Heart left ventricle (tissue), 16 donors: Measurements from ENCODE around the gene EPHB1. TPM values are rescaled to one million over a fixed set of nuclear protein-coding genes. Genes with fewer than 3 reads are reported as not detected.

ENCODE experiments used
- ATAC-seq, 4 donors: fragments of 200-7000 bp; cut with Tn5 transposase; one replicate each; pipeline ENCODE4 v1.9.1; 2020 to 2022; ENCODE audit warnings: moderate library complexity in 4 of 4, mild to moderate bottlenecking in 3 of 4, moderate number of reproducible peaks in 1 of 4
- DNase-seq, 5 donors: peaks; one replicate each; pipeline ENCODE4 v3.0.0-alpha.2; 2020
- H3K27ac ChIP-seq, 12 donors: fragments of 200-600 bp; sonication (generic) in 4 of 12; one replicate each; pipeline versions ENCODE4 v1.5.0 to v1.8.0; 2016 to 2022; ENCODE audit warnings: mild to moderate bottlenecking in 2 of 12
- H3K27me3 ChIP-seq, 9 donors: fragments of 200-600 bp; sonication (generic) in 2 of 9; one replicate each; pipeline versions ENCODE4 v1.5.1 to v1.8.0; 2016 to 2022; ENCODE audit warnings: mild to moderate bottlenecking in 3 of 9
- H3K36me3 ChIP-seq, 9 donors: fragments of 200-600 bp; sonication (generic) in 2 of 9; one replicate each; pipeline versions ENCODE4 v1.5.0 to v1.8.0; 2018 to 2022; ENCODE audit warnings: mild to moderate bottlenecking in 2 of 9
- H3K4me1 ChIP-seq, 12 donors: fragments of 200-600 bp; sonication (generic) in 4 of 12; one replicate each; pipeline versions ENCODE4 v1.5.0 to v1.8.0; 2016 to 2022; ENCODE audit warnings: mild to moderate bottlenecking in 3 of 12
- H3K4me3 ChIP-seq, 12 donors: fragments of 200-600 bp; sonication (generic) in 4 of 12; one replicate each; pipeline versions ENCODE4 v1.5.0 to v1.8.0; 2017 to 2022; ENCODE audit warnings: mild to moderate bottlenecking in 9 of 12, moderate library complexity in 4 of 12
- H3K9me3 ChIP-seq, 12 donors: fragments of 200-600 bp; sonication (generic) in 4 of 12; one replicate each; pipeline versions ENCODE4 v1.5.0 to v1.8.0; 2016 to 2022; ENCODE audit warnings: mild to moderate bottlenecking in 1 of 12
- CTCF ChIP-seq, 12 donors: fragments of 200-600 bp; sonication (generic) in 4 of 12; IDR thresholded peaks; one replicate each; pipeline versions ENCODE4 v1.5.0 to v1.8.0; 2018 to 2022; ENCODE audit warnings: antibody characterized with exemption in 12 of 12, mild to moderate bottlenecking in 5 of 12
- POLR2A ChIP-seq, 2 donors: fragments of 450-650 bp; IDR thresholded peaks; one replicate each; pipeline ENCODE4 v1.6.1; 2017; ENCODE audit warnings: antibody characterized with exemption in 2 of 2, mild to moderate bottlenecking in 2 of 2, moderate library complexity in 2 of 2
- WGBS, 4 donors: extraction: QIAGEN DNeasy Blood & Tissue Kit in 2 of 4; methylation state at CpG; one replicate each; pipeline versions ENCODE4 v1.1.5 to v1.1.7; 2013 to 2018; 5-methylcytosine and 5-hydroxymethylcytosine counted together
- intact Hi-C, 10 donors: fragments of 100-400 bp; cut with DNase I; formaldehyde crosslinking; loops; one replicate each; pipeline versions ENCODE4 v1.11.1 to v1.14.2; 2022
- polyA plus RNA-seq, 2 donors: library from polyadenylated mRNA; stranded (reverse); fragments of 200-250 nt; gene quantifications; one replicate each; pipeline ENCODE4 v1.2.3, GENCODE V29; 2013
- total RNA-seq, 9 donors: library from RNA; depleted of rRNA in 2 of 9; stranded (reverse); fragments of >200 nt in 2 of 9; fragmentation: NEBNext Ultra II Directional in 3 of 9; extraction: Animal tissue kit (Norgen Biotek cat#: 25700) in 3 of 9; gene quantifications; one replicate each; pipeline versions ENCODE4 v1.1.0 to v1.2.4, GENCODE V29; 2016 to 2023
- donor health status: ischemic (EF 13 %, LVEDD 7.1; RV severe dilation, severe dysfunction).
- donor health status: healthy with polysubstance abuse.
- donor health status: DM: no; HTN: yes; CAD: no.
- donor health status: DM: no; HTN: no; CAD: no.
- donor health status: ischemic (EF 25% LVEDD 6.9; RV normal size, moderate dysfunction).
- donor health status: ischemic (EF 25% LVEDD 5.7; RV mildly dilated, moderate dysfunction).
- donor health status: healthy.
- donor health status: DM: yes; HTN: yes; CAD: no.
- donor health status: ischemic (EF 35%, LVEDD 5.7; RV mildly dilated, moderate dysfunction).
- donor health status: nonischemic (EF 11% LVEDD 7.7; RV severe dilation, severe dysfunction).
- donor health status: DM: yes; HTN: yes; CAD: no.
- donor health status: PGD.
- donor health status: ischemic (EF 29% LVEDD 5.4; RV normal size, mild dysfunction).
- donor health status: nonischemic (EF 23%, LVEDD 6.1; RV moderate dilation, normal function).

Gene EPHB1
- total and polyA plus RNA-seq, 11 donors: 0.31 to 2.2 (median 1.1) TPM

- WGBS, 4 donors: 54 to 88% (median 68%) methylated on average over 2 of the region's 2 CpGs
- H3K9me3 ChIP-seq: no peaks in the 10 kb centered on the region
- intact Hi-C loops: no loop called here
- H3K27me3 ChIP-seq: no peaks in the 10 kb centered on the region
- peaks cover 0 to 10% (median 0%) of the 10 kb centered on the region in 12 donors for H3K4me1 ChIP-seq
- no peak overlapping the region for H3K27ac ChIP-seq
- DNase-seq (no peak), ATAC-seq (no peak)
- no peak overlapping the region for H3K4me3 ChIP-seq
- no peaks in the 10 kb centered on the region for H3K36me3 ChIP-seq
- TF ChIP-seq POLR2A (IDR thresholded peaks at IDR 0.05) (no peak), CTCF (IDR thresholded peaks at IDR 0.05) (no peak)
Observed at GRCh38 chr3:134908271-134908670, 113.2 kb downstream of the EPHB1 start.

GRCh38 chr3:134910026-134910425, 115.0 kb downstream of the EPHB1 start:
- ATAC-seq (no peak), DNase-seq (no peak)
- no peak overlapping the region for H3K27ac ChIP-seq
- no peak overlapping the region for H3K4me3 ChIP-seq
- intact Hi-C loops: no loop called here
- H3K4me1 ChIP-seq: peaks cover 0 to 5% (median 0%) of the 10 kb centered on the region in 12 donors
- WGBS, 4 donors: 79 to 94% (median 88%) methylated on average over 2 of the region's 2 CpGs
- TF ChIP-seq CTCF (IDR thresholded peaks at IDR 0.05) (no peak), POLR2A (IDR thresholded peaks at IDR 0.05) (no peak)
- no peaks in the 10 kb centered on the region for H3K9me3 ChIP-seq
- no peaks in the 10 kb centered on the region for H3K27me3 ChIP-seq
- no peaks in the 10 kb centered on the region for H3K36me3 ChIP-seq

- no peaks in the 10 kb centered on the region for H3K9me3 ChIP-seq
- no peaks in the 10 kb centered on the region for H3K27me3 ChIP-seq
- WGBS, 4 donors: 87 to 95% (median 92%) methylated on average over 8 to 11 of the region's 11 CpGs
- ATAC-seq (no peak), DNase-seq (no peak)
- no peaks in the 10 kb centered on the region for H3K4me1 ChIP-seq
- H3K4me3 ChIP-seq: no peak overlapping the region
- no peaks in the 10 kb centered on the region for H3K36me3 ChIP-seq
- H3K27ac ChIP-seq: no peak overlapping the region
- intact Hi-C loops: no loop called here
- TF ChIP-seq POLR2A (IDR thresholded peaks at IDR 0.05): no peak
- no peak for TF ChIP-seq CTCF (IDR thresholded peaks at IDR 0.05)
Observed at GRCh38 chr3:134911586-134912548, 116.8 kb downstream of the EPHB1 start.

GRCh38 chr3:134916276-134916961, 121.4 kb downstream of the EPHB1 start:
- DNase-seq: no peak
- no peaks in the 10 kb centered on the region for H3K36me3 ChIP-seq
- no peak overlapping the region for H3K27ac ChIP-seq
- no peak for TF ChIP-seq POLR2A (IDR thresholded peaks at IDR 0.05)
- no peak for TF ChIP-seq CTCF (IDR thresholded peaks at IDR 0.05)
- no peaks in the 10 kb centered on the region for H3K27me3 ChIP-seq
- intact Hi-C loops: no loop called here
- H3K4me3 ChIP-seq: no peak overlapping the region
- H3K9me3 ChIP-seq: no peaks in the 10 kb centered on the region
- 91 to 97% (median 94%) methylated on average over 16 to 37 of the region's 37 CpGs for WGBS, 4 donors
- ATAC-seq: no peak
- H3K4me1 ChIP-seq: no peaks in the 10 kb centered on the region
